ENCODE measurements around the gene C10orf53.

Gene C10orf53

DNA sequence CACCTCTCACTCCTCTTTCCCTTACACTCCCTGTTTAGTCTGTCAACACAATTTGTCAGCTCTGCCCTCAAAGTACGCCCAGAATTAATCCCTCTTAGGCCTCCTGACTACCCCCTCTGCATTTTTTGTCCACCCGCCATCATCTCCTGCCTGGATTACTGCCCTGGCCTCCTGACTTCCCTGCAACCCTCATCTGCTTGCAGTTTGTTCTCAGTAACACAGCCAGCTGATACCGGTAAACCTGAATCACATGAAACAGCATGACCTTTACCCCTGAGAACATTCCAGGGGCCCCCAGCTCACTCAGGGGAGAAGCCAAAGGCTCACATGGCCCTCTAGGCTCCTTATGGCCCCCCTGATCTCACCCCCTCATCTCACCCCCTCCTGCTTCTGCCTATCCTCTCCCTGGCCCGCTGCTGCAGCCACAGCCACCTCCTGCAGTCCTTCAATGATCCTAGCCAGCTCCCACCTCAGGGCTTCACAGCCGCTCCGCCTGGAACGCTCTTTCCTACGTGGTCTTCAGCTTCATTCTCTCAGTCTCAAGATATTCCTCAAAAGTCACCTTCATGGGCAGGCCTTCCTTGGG lies 8.9 kb downstream of the C10orf53 start:
- DNase-seq, result no peak
- Histone ChIP-seq H3K4me1 (ENCODE audit: control insufficient read depth, insufficient read depth, low read length, poor library complexity, severe bottlenecking) (no peaks in the 10 kb centered on the region), H3K9me3 (ENCODE audit: control insufficient read depth, low read length) (peaks cover 3% of the 10 kb centered on the region), H3K4me3 (ENCODE audit: insufficient read depth, low read depth, low read length, poor library complexity, severe bottlenecking) (no peak overlapping the region), H3K36me3 (ENCODE audit: control insufficient read depth, insufficient read depth, low read length) (no peaks in the 10 kb centered on the region), H3K27me3 (replicated peaks; ENCODE audit: control insufficient read depth, insufficient read depth, low read length, poor library complexity, severe bottlenecking) (peaks cover 21% of the 10 kb centered on the region), H3K27ac (ENCODE audit: insufficient read depth, low read length, poor library complexity, severe bottlenecking) (no peak overlapping the region)

DNA sequence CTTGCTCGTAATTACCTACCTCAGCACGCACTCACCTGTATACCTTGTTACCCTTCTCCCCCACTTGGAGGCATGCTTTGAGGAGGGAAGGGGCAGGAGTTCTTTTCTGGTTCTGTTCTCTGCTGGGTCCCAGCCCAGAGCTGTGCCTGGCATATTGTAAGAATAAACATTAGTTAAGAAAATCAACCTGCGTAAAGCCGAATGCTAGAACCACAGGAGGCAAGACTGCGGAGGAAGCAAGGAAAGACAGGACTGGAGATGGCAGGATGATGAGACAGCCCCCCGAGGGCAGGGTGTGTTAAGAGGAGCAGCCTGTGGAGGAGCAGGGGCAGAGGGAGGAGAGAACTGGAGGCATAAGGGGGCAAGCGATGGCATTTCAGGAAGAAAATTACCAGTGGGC lies 9.5 kb downstream of the C10orf53 start:
- peaks cover 21% of the 10 kb centered on the region for H3K27me3 ChIP-seq (replicated peaks; ENCODE audit: control insufficient read depth, insufficient read depth, low read length, poor library complexity, severe bottlenecking)
- H3K36me3 ChIP-seq (ENCODE audit: control insufficient read depth, insufficient read depth, low read length), result no peaks in the 10 kb centered on the region
- no peak overlapping the region for H3K27ac ChIP-seq (ENCODE audit: insufficient read depth, low read length, poor library complexity, severe bottlenecking)
- DNase-seq, result no peak
- no peaks in the 10 kb centered on the region for H3K4me1 ChIP-seq (ENCODE audit: control insufficient read depth, insufficient read depth, low read length, poor library complexity, severe bottlenecking)
- H3K4me3 ChIP-seq (ENCODE audit: insufficient read depth, low read depth, low read length, poor library complexity, severe bottlenecking), result no peak overlapping the region
- H3K9me3 ChIP-seq (ENCODE audit: control insufficient read depth, low read length), result peaks cover 3% of the 10 kb centered on the region

DNA sequence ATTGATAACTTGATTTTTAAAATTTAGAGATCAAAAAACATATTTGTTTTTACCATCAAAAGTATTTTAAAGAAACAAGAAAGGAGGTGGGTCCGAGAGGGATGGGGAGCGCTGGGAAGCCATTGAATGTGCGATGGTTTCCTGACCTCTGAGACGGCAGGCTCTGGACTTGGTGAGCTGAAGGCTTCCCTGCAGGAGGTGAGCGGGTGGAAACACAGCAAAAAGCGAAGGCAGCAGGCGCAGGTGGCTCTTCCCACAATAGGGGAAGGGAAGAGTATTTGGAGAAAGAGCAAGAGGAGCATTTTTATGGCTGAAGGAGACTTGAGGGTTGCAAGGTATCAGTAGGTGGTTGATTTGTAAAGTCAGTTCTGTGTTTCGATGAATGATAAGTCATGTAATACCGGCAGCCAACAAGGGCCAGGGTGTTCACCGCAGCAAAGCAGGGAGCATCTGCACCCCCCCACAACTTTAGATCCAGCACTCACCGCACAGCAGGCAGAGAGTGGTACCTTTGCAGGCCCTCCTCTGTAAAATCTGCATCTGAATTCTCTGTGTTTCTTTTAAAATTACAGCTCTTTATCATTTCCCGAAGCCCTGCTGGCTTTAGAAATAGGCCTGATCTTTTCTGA lies 10.5 kb downstream of the C10orf53 start:
- Histone ChIP-seq H3K27me3 (replicated peaks; ENCODE audit: control insufficient read depth, insufficient read depth, low read length, poor library complexity, severe bottlenecking) (peaks cover 21% of the 10 kb centered on the region), H3K36me3 (ENCODE audit: control insufficient read depth, insufficient read depth, low read length) (no peaks in the 10 kb centered on the region), H3K27ac (ENCODE audit: insufficient read depth, low read length, poor library complexity, severe bottlenecking) (no peak overlapping the region), H3K4me3 (ENCODE audit: insufficient read depth, low read depth, low read length, poor library complexity, severe bottlenecking) (no peak overlapping the region), H3K9me3 (ENCODE audit: control insufficient read depth, low read length) (peaks cover 3% of the 10 kb centered on the region), H3K4me1 (ENCODE audit: control insufficient read depth, insufficient read depth, low read length, poor library complexity, severe bottlenecking) (no peaks in the 10 kb centered on the region)
- no peak for DNase-seq

DNA sequence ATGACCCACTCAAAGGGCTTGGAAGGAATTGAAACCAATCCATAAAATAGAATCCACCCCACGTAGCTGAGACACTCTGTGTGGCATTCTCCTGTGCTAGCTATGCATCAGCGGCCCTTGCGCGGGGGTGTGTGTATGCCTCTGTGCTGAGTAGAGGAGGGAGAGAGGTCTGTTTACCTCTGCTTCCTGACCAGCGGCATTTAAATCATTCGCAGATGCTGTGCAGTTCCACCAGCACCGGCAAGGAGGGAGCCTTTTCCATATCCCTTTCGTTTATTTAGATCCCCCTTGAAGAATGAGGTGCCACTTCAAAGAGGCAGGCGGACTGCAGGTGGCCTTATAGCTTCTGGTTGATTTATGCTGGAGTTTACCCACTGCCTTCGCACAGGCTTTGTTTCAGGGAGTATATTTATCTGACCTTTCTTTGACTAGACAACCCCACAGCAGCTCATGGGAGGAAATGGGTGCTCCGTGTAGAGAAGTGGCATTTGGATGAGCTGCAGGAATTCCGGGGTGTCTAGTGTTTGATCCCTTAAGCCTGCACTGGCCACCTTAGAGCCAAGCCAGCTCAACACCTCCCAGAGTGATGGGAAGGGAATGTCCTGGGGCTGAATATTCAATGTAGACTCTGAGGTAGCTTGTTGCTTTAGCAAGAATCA lies 11.4 kb downstream of the C10orf53 start:
- H3K9me3 ChIP-seq (ENCODE audit: control insufficient read depth, low read length), result peaks cover 3% of the 10 kb centered on the region
- no peak overlapping the region for H3K27ac ChIP-seq (ENCODE audit: insufficient read depth, low read length, poor library complexity, severe bottlenecking)
- no peaks in the 10 kb centered on the region for H3K36me3 ChIP-seq (ENCODE audit: control insufficient read depth, insufficient read depth, low read length)
- no peak for DNase-seq
- H3K4me1 ChIP-seq (ENCODE audit: control insufficient read depth, insufficient read depth, low read length, poor library complexity, severe bottlenecking), result no peaks in the 10 kb centered on the region
- no peak overlapping the region for H3K4me3 ChIP-seq (ENCODE audit: insufficient read depth, low read depth, low read length, poor library complexity, severe bottlenecking)
- H3K27me3 ChIP-seq (replicated peaks; ENCODE audit: control insufficient read depth, insufficient read depth, low read length, poor library complexity, severe bottlenecking), result peaks cover 21% of the 10 kb centered on the region

DNA sequence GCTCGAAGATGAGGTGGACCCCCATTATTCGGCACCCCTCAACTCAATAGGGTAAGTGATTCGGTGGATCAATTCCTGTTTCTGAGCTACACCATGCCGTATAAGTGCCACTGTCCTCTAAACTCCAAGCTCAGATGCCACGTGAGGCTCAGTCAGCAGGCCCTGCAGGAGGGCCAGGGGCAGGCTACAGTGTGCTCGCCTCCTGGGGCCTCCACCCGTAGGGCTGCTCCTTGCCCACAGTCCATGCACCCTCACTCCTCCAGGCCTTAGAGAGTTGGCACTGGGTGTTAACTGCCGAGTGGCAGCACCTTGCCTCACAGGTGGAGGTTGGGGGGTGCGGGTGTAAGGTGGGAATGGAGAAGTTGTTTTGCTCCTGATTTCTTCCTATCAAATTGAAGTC lies 12.1 kb downstream of the C10orf53 start:
- Histone ChIP-seq H3K27me3 (replicated peaks; ENCODE audit: control insufficient read depth, insufficient read depth, low read length, poor library complexity, severe bottlenecking) (peaks cover 21% of the 10 kb centered on the region), H3K36me3 (ENCODE audit: control insufficient read depth, insufficient read depth, low read length) (no peaks in the 10 kb centered on the region), H3K27ac (ENCODE audit: insufficient read depth, low read length, poor library complexity, severe bottlenecking) (no peak overlapping the region), H3K4me1 (ENCODE audit: control insufficient read depth, insufficient read depth, low read length, poor library complexity, severe bottlenecking) (no peaks in the 10 kb centered on the region), H3K4me3 (ENCODE audit: insufficient read depth, low read depth, low read length, poor library complexity, severe bottlenecking) (no peak overlapping the region), H3K9me3 (ENCODE audit: control insufficient read depth, low read length) (peaks cover 3% of the 10 kb centered on the region)
- DNase-seq, result no peak

DNA sequence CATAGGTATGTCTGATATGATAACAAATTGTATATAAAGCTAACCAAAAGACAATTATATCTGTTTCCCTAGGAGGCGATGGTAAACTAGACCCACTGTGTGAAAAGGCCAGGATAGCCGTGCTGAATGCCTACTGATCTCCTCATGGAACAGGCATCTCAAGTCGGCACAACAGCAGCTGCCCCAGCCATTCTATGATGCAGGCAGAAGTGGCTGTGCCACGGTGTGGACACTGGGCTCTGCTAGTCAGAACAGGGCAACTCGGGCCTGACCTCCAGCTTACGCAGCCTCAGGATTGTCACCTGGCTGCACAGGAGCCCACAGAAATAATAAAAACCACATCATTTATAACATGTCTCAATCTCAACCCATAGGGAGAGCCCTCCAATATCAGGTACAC lies 15.0 kb downstream of the C10orf53 start:
- peaks cover 14% of the 10 kb centered on the region for H3K27me3 ChIP-seq (replicated peaks; ENCODE audit: control insufficient read depth, insufficient read depth, low read length, poor library complexity, severe bottlenecking)
- H3K4me1 ChIP-seq (ENCODE audit: control insufficient read depth, insufficient read depth, low read length, poor library complexity, severe bottlenecking), result no peaks in the 10 kb centered on the region
- no peak overlapping the region for H3K4me3 ChIP-seq (ENCODE audit: insufficient read depth, low read depth, low read length, poor library complexity, severe bottlenecking)
- H3K9me3 ChIP-seq (ENCODE audit: control insufficient read depth, low read length), result no peaks in the 10 kb centered on the region
- no peak for DNase-seq
- no peak overlapping the region for H3K27ac ChIP-seq (ENCODE audit: insufficient read depth, low read length, poor library complexity, severe bottlenecking)
- H3K36me3 ChIP-seq (ENCODE audit: control insufficient read depth, insufficient read depth, low read length), result no peaks in the 10 kb centered on the region

DNA sequence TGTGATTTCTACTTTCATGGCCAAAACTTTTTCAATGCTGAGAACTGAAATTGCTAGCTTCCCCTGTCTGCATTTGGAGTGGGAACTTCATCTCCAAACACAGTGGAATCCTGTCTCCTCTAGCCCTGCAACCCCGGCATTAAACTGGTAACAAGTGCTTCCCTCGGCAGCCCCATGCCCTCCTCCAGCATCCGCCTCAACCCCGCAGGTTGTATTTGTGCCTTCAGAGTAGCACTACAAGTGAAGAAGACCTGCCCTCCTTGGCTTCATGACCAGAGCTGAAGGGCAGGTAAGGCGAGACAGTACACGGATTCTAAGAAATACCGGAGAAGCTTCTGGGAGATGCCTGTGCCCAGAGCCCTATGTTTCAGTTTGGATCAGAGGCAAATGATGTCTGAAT lies 16.9 kb downstream of the C10orf53 start:
- Histone ChIP-seq H3K27me3 (replicated peaks; ENCODE audit: control insufficient read depth, insufficient read depth, low read length, poor library complexity, severe bottlenecking) (peaks cover 4% of the 10 kb centered on the region), H3K27ac (ENCODE audit: insufficient read depth, low read length, poor library complexity, severe bottlenecking) (no peak overlapping the region), H3K4me1 (ENCODE audit: control insufficient read depth, insufficient read depth, low read length, poor library complexity, severe bottlenecking) (no peaks in the 10 kb centered on the region), H3K9me3 (ENCODE audit: control insufficient read depth, low read length) (no peaks in the 10 kb centered on the region), H3K4me3 (ENCODE audit: insufficient read depth, low read depth, low read length, poor library complexity, severe bottlenecking) (no peak overlapping the region), H3K36me3 (ENCODE audit: control insufficient read depth, insufficient read depth, low read length) (no peaks in the 10 kb centered on the region)
- DNase-seq, result no peak

DNA sequence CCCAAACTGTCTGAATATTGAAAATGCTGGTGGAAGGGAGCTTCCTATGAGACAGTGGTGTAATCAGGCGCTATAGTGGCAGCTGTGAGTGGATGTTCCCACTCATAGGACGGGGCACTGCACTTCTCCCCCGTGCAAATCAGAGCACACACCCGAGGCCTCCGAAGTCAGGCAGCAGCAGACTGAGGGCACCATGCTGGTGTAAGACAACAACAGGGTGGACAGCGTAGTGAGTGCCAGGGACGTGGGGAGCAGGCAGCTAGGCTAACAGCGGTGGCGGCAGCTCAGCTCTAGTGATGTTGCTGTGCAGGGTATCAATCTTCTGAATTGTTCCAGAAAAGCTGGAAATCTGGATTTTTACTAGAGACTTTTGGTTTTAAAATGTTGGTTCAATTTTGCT lies 19.2 kb downstream of the C10orf53 start:
- no peaks in the 10 kb centered on the region for H3K4me1 ChIP-seq (ENCODE audit: control insufficient read depth, insufficient read depth, low read length, poor library complexity, severe bottlenecking)
- no peaks in the 10 kb centered on the region for H3K9me3 ChIP-seq (ENCODE audit: control insufficient read depth, low read length)
- no peaks in the 10 kb centered on the region for H3K36me3 ChIP-seq (ENCODE audit: control insufficient read depth, insufficient read depth, low read length)
- H3K27me3 ChIP-seq (replicated peaks; ENCODE audit: control insufficient read depth, insufficient read depth, low read length, poor library complexity, severe bottlenecking), result no peaks in the 10 kb centered on the region
- H3K27ac ChIP-seq (ENCODE audit: insufficient read depth, low read length, poor library complexity, severe bottlenecking), result no peak overlapping the region
- H3K4me3 ChIP-seq (ENCODE audit: insufficient read depth, low read depth, low read length, poor library complexity, severe bottlenecking), result no peak overlapping the region
- DNase-seq, result no peak

DNA sequence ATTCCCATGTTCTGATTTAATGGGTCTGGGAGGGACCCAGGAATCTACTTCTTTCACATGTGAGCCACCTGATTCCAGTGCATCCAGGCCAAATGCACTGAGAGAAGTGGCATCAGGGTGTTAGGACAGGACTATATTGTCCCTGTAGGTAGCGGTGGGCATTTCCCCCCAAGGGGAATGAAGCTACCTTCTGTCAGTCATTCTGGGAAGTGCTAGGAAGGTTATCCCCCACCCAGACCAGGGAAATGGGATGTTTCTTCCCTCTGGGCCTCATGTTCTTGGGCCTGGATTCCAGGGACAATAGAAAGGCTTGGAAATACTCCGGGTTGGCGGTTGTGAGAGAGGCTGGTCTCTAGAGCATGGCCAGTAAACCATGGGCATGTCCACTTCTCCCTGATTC lies 20.8 kb downstream of the C10orf53 start:
- Histone ChIP-seq H3K27ac (ENCODE audit: insufficient read depth, low read length, poor library complexity, severe bottlenecking) (no peak overlapping the region), H3K4me1 (ENCODE audit: control insufficient read depth, insufficient read depth, low read length, poor library complexity, severe bottlenecking) (no peaks in the 10 kb centered on the region), H3K4me3 (ENCODE audit: insufficient read depth, low read depth, low read length, poor library complexity, severe bottlenecking) (no peak overlapping the region), H3K36me3 (ENCODE audit: control insufficient read depth, insufficient read depth, low read length) (no peaks in the 10 kb centered on the region), H3K27me3 (replicated peaks; ENCODE audit: control insufficient read depth, insufficient read depth, low read length, poor library complexity, severe bottlenecking) (no peaks in the 10 kb centered on the region), H3K9me3 (ENCODE audit: control insufficient read depth, low read length) (no peaks in the 10 kb centered on the region)
- DNase-seq, result no peak

DNA sequence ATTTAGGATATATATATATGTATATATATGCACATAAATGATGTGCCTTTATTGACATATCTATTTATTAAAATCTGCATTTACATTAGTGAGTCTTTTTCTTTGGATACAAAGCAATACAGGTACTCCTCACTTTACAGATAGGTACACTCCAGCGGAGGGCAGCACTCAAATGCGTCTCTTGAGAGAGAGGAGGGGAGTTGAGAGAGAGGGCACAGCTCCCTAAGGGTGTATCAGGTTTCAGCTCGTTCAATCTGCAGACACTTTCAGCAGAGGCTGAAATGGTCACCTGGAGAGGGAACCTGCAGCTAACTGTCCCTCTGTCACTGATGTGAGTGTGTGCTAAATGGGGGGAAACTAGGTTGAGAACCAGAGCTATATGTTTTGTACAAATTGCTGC lies 21.5 kb downstream of the C10orf53 start:
- H3K4me3 ChIP-seq (ENCODE audit: insufficient read depth, low read depth, low read length, poor library complexity, severe bottlenecking), result no peak overlapping the region
- H3K4me1 ChIP-seq (ENCODE audit: control insufficient read depth, insufficient read depth, low read length, poor library complexity, severe bottlenecking), result no peaks in the 10 kb centered on the region
- H3K27ac ChIP-seq (ENCODE audit: insufficient read depth, low read length, poor library complexity, severe bottlenecking), result no peak overlapping the region
- DNase-seq, result no peak
- no peaks in the 10 kb centered on the region for H3K27me3 ChIP-seq (replicated peaks; ENCODE audit: control insufficient read depth, insufficient read depth, low read length, poor library complexity, severe bottlenecking)
- H3K36me3 ChIP-seq (ENCODE audit: control insufficient read depth, insufficient read depth, low read length), result no peaks in the 10 kb centered on the region
- H3K9me3 ChIP-seq (ENCODE audit: control insufficient read depth, low read length), result no peaks in the 10 kb centered on the region
